GM10248 (cell line): ENCODE data around the gene PHF21B.
"Not testable (repeated sequence)": the region's sequence is repeated elsewhere in the genome, so short reads cannot be mapped to it uniquely, and the experiment has no call there.

Experiments
- CTCF ChIA-PET: fragments of 300-600 bp; sonication (Branson Sonifier 250); formaldehyde crosslinking; extraction: SDS; loops from one replicate; lab custom pipeline; 2021; ENCODE audit warnings: antibody characterized with exemption; lab: Yijun Ruan, JAX
- POLR2A ChIA-PET: fragments of 350-650 bp; sonication (Branson Sonifier 250); formaldehyde crosslinking; extraction: SDS; loops from one replicate; lab custom pipeline; 2020; ENCODE audit warnings: antibody characterized with exemption; lab: Yijun Ruan, JAX
- DNase-seq: peaks from one replicate; pipeline ENCODE4 v3.0.0; 2012; ENCODE audit errors: extremely low spot score
- CTCF ChIP-seq: IDR thresholded peaks from 2 replicates; pipeline ENCODE4 v1.5.1; 2012; ENCODE audit warnings: mild to moderate bottlenecking, low read depth; ENCODE audit errors: extremely low read depth, missing control alignments, control extremely low read depth

PHF21B gene

GRCh38 chr22:44964722-44965078 lies 45.1 kb downstream of the PHF21B start:
- TF ChIP-seq CTCF: no peak
- ChIA-PET POLR2A (no interaction called here), CTCF (no interaction called here)
- DNase-seq: no peak

- CTCF ChIA-PET: no interaction called here
- POLR2A ChIA-PET: no interaction called here
- no peak for TF ChIP-seq CTCF
Measured at GRCh38 chr22:44963832-44964721, 45.7 kb downstream of the PHF21B start.

GRCh38 chr22:44962741-44963454 lies 46.9 kb downstream of the PHF21B start:
- no peak for TF ChIP-seq CTCF
- ChIA-PET POLR2A (no interaction called here), CTCF (interaction anchor here (1.2 kb wide), 1 partner anchor 9 kb away, joined by 3 read pairs; no protein-coding TSS in a partner anchor)
- no peak for DNase-seq

More at GRCh38 chr22:44963832-44964721, 45.7 kb downstream of the PHF21B start:
- DNase-seq: no peak

GRCh38 chr22:44961682-44962081 lies 48.1 kb downstream of the PHF21B start:
- POLR2A ChIA-PET, DNase-seq: not testable (repeated sequence)
- CTCF ChIA-PET: interaction anchor here (1.2 kb wide), 2 partner anchors 8 to 14 kb away, joined by 3 read pairs; no protein-coding TSS in a partner anchor

GRCh38 chr22:44956840-44957767 lies 52.7 kb downstream of the PHF21B start:
- ChIA-PET CTCF (interaction anchor here (1.6 kb wide), 1 partner anchor 16 kb away, joined by 3 read pairs; no protein-coding TSS in a partner anchor), POLR2A (no interaction called here)
- no peak for TF ChIP-seq CTCF
- DNase-seq: no peak

- DNase-seq: peak; percentile 46
- POLR2A ChIA-PET: no interaction called here
- TF ChIP-seq CTCF: no peak
- CTCF ChIA-PET: no interaction called here
Measured at GRCh38 chr22:44955102-44955501, 54.7 kb downstream of the PHF21B start.
